Mesenchymal stem cell (in vitro differentiated cells and primary cell): ENCODE measurements around the gene SRGAP3.

Source experiments
- DNase-seq: peaks from one replicate; pipeline ENCODE4 v3.0.0-alpha.2; 2013
- H2AFZ ChIP-seq: one replicate; pipeline ENCODE4 v1.6.1; 2013; ENCODE audit warnings: low read depth, mild to moderate bottlenecking, control low read depth, inconsistent platforms, low read length, moderate library complexity
- H2AK5ac ChIP-seq: 2 replicates; pipeline ENCODE4 v1.6.1; 2013; ENCODE audit warnings: low read length, moderate library complexity, mild to moderate bottlenecking, inconsistent platforms; ENCODE audit not compliant: severe bottlenecking
- H2BK120ac ChIP-seq: one replicate; pipeline ENCODE4 v1.6.1; 2013; ENCODE audit warnings: low read depth, mild to moderate bottlenecking, inconsistent platforms, low read length, moderate library complexity
- H2BK12ac ChIP-seq, 2 experiments: one replicate each; pipeline ENCODE4 v1.6.1; 2013; ENCODE audit warnings: inconsistent platforms in 2 of 2, low read length in 2 of 2, mild to moderate bottlenecking in 2 of 2, moderate library complexity in 2 of 2, control low read depth in 1 of 2
- H2BK15ac ChIP-seq: one replicate; pipeline ENCODE4 v1.6.1; 2013; ENCODE audit warnings: mild to moderate bottlenecking, low read depth, inconsistent platforms; ENCODE audit not compliant: poor library complexity, severe bottlenecking
- H2BK5ac ChIP-seq: 2 replicates; pipeline ENCODE4 v1.6.1; 2013; ENCODE audit warnings: low read depth, mild to moderate bottlenecking, low read length, control low read depth, inconsistent platforms; ENCODE audit not compliant: poor library complexity, severe bottlenecking
- H3K14ac ChIP-seq, 2 experiments: one replicate each; pipeline ENCODE4 v1.6.1; 2013; ENCODE audit warnings: inconsistent platforms in 2 of 2, low read length in 2 of 2, control low read depth in 1 of 2, mild to moderate bottlenecking in 1 of 2, moderate library complexity in 1 of 2
- H3K18ac ChIP-seq, 2 experiments: one replicate each; pipeline ENCODE4 v1.6.1; 2013; ENCODE audit warnings: inconsistent platforms in 2 of 2, low read length in 2 of 2, control low read depth in 1 of 2, low read depth in 1 of 2, mild to moderate bottlenecking in 1 of 2
- H3K23ac ChIP-seq, 2 experiments: one replicate each; pipeline ENCODE4 v1.6.1; 2013; ENCODE audit warnings: inconsistent platforms in 2 of 2, low read length in 2 of 2, mild to moderate bottlenecking in 2 of 2, moderate library complexity in 2 of 2, control low read depth in 1 of 2
- H3K27ac ChIP-seq: 2 replicates; pipeline ENCODE4 v1.5.1; 2013; ENCODE audit warnings: mild to moderate bottlenecking, moderate library complexity, low read length, control low read depth, inconsistent platforms; ENCODE audit not compliant: poor library complexity, severe bottlenecking
- H3K27me3 ChIP-seq, 2 experiments: 2 replicates each; pipeline versions ENCODE4 v1.6.1 to v1.7.0; 2013; ENCODE audit warnings: low read length in 2 of 2, mild to moderate bottlenecking in 2 of 2, moderate library complexity in 2 of 2, control low read depth in 1 of 2, inconsistent platforms in 1 of 2; ENCODE audit not compliant: control insufficient read depth in 1 of 2, insufficient read depth in 1 of 2
- H3K36me3 ChIP-seq, 2 experiments: 2 replicates each; pipeline versions ENCODE4 v1.6.1 to v1.7.0; 2013; ENCODE audit warnings: low read length in 2 of 2, control low read depth in 1 of 2, inconsistent platforms in 1 of 2, low read depth in 1 of 2, mild to moderate bottlenecking in 1 of 2; ENCODE audit not compliant: insufficient read depth in 2 of 2, control insufficient read depth in 1 of 2
- H3K4ac ChIP-seq, 2 experiments: one replicate each; pipeline ENCODE4 v1.6.1; 2013; ENCODE audit warnings: inconsistent platforms in 2 of 2, low read length in 2 of 2, mild to moderate bottlenecking in 2 of 2, moderate library complexity in 2 of 2, control low read depth in 1 of 2, low read depth in 1 of 2
- H3K4me1 ChIP-seq: 2 replicates; pipeline ENCODE4 v1.6.1; 2013; ENCODE audit warnings: low read depth, low read length, control low read depth; ENCODE audit not compliant: control insufficient read depth, insufficient read depth
- H3K4me2 ChIP-seq: 2 replicates; pipeline ENCODE4 v1.6.1; 2013; ENCODE audit warnings: low read length, mild to moderate bottlenecking, inconsistent platforms; ENCODE audit not compliant: poor library complexity, severe bottlenecking
- H3K4me3 ChIP-seq, 2 experiments: 2 replicates each; pipeline versions ENCODE4 v1.5.1 to v1.7.0; 2013; ENCODE audit warnings: low read length in 2 of 2, mild to moderate bottlenecking in 2 of 2, control low read depth in 1 of 2, low read depth in 1 of 2; ENCODE audit not compliant: insufficient read depth in 1 of 2
- H3K79me1 ChIP-seq: replicated peaks from 2 replicates; pipeline ENCODE4 v1.6.1; 2013; ENCODE audit warnings: mild to moderate bottlenecking, control low read depth, low read length, inconsistent platforms; ENCODE audit not compliant: poor library complexity, severe bottlenecking
- H3K9ac ChIP-seq: 2 replicates; pipeline ENCODE4 v1.7.0; 2013; ENCODE audit warnings: mild to moderate bottlenecking, low read length, moderate library complexity
- H3K9me3 ChIP-seq: 2 replicates; pipeline ENCODE4 v1.7.0; 2013; ENCODE audit warnings: mild to moderate bottlenecking, low read length; ENCODE audit not compliant: control insufficient read depth
- H4K8ac ChIP-seq: one replicate; pipeline ENCODE4 v1.6.1; 2013; ENCODE audit warnings: inconsistent platforms, mild to moderate bottlenecking, low read length, moderate library complexity
- H4K91ac ChIP-seq: one replicate; pipeline ENCODE4 v1.6.1; 2013; ENCODE audit warnings: mild to moderate bottlenecking, low read length, inconsistent platforms
- WGBS: methylation state at CpG from one replicate; pipeline ENCODE4 v1.1.7; 2013; ENCODE audit warnings: mixed read lengths; 5-methylcytosine and 5-hydroxymethylcytosine counted together

Gene SRGAP3

GRCh38 chr3:9185701-9186100 lies 63.7 kb downstream of the SRGAP3 start:
- H3K27ac ChIP-seq = no peak overlapping the region
- H4K8ac ChIP-seq = no peak overlapping the region
- no peak overlapping the region for H3K18ac ChIP-seq
- H3K23ac ChIP-seq = no peak overlapping the region
- H3K9ac ChIP-seq = no peak overlapping the region
- H2AK5ac ChIP-seq = no peak overlapping the region
- WGBS = 76% methylated on average over 5 of the region's 5 CpGs
- no peak overlapping the region for H3K4me2 ChIP-seq
- H3K4me1 ChIP-seq = no peaks in the 10 kb centered on the region
- H3K4me3 ChIP-seq = no peak overlapping the region
- no peak overlapping the region for H3K4ac ChIP-seq
- no peak overlapping the region for H2BK120ac ChIP-seq
- no peak overlapping the region for H2BK15ac ChIP-seq
- H3K9me3 ChIP-seq = no peaks in the 10 kb centered on the region
- no peak for DNase-seq
- H3K14ac ChIP-seq = no peak overlapping the region
- no peak overlapping the region for H2BK5ac ChIP-seq
- H3K27me3 ChIP-seq = peaks cover 0 to 53% of the 10 kb centered on the region in 2 experiments
- no peak overlapping the region for H4K91ac ChIP-seq
- H2AFZ ChIP-seq = no peak overlapping the region
- no peaks in the 10 kb centered on the region for H3K79me1 ChIP-seq
- peaks cover 0 to 4% of the 10 kb centered on the region in 2 experiments for H3K36me3 ChIP-seq
- H2BK12ac ChIP-seq = no peak overlapping the region

GRCh38 chr3:9185046-9185445 lies 64.4 kb downstream of the SRGAP3 start:
- no peak overlapping the region for H3K23ac ChIP-seq
- no peak overlapping the region for H2BK120ac ChIP-seq
- no peak overlapping the region for H3K4ac ChIP-seq
- H2BK15ac ChIP-seq = no peak overlapping the region
- H4K8ac ChIP-seq = no peak overlapping the region
- H3K4me3 ChIP-seq = no peak overlapping the region
- no peak overlapping the region for H3K18ac ChIP-seq
- no peak overlapping the region for H2BK12ac ChIP-seq
- H3K4me2 ChIP-seq = no peak overlapping the region
- no peak overlapping the region for H3K9ac ChIP-seq
- no peak overlapping the region for H3K14ac ChIP-seq
- no peak for DNase-seq
- H3K36me3 ChIP-seq = peaks cover 0 to 2% of the 10 kb centered on the region in 2 experiments
- no peak overlapping the region for H2BK5ac ChIP-seq
- 72% methylated on average over 1 of the region's 3 CpGs for WGBS
- no peak overlapping the region for H2AFZ ChIP-seq
- no peaks in the 10 kb centered on the region for H3K79me1 ChIP-seq
- H3K27me3 ChIP-seq = peaks cover 0 to 48% of the 10 kb centered on the region in 2 experiments
- no peaks in the 10 kb centered on the region for H3K9me3 ChIP-seq
- no peak overlapping the region for H3K27ac ChIP-seq
- H2AK5ac ChIP-seq = no peak overlapping the region
- H4K91ac ChIP-seq = no peak overlapping the region
- no peaks in the 10 kb centered on the region for H3K4me1 ChIP-seq

- Histone ChIP-seq H2AFZ (no peak overlapping the region), H2BK15ac (no peak overlapping the region), H3K9me3 (no peaks in the 10 kb centered on the region), H2BK120ac (no peak overlapping the region), H3K27ac (no peak overlapping the region), H3K4me2 (no peak overlapping the region), H3K36me3 (no peaks in the 10 kb centered on the region), H3K4me1 (no peaks in the 10 kb centered on the region), H3K27me3 (peaks cover 0 to 44% of the 10 kb centered on the region in 2 experiments), H3K14ac (no peak overlapping the region), H4K8ac (no peak overlapping the region), H2AK5ac (no peak overlapping the region), H2BK12ac (no peak overlapping the region), H3K4me3 (no peak overlapping the region), H3K18ac (no peak overlapping the region), H2BK5ac (no peak overlapping the region), H3K23ac (no peak overlapping the region), H4K91ac (no peak overlapping the region), H3K79me1 (no peaks in the 10 kb centered on the region), H3K9ac (no peak overlapping the region), H3K4ac (no peak overlapping the region)
- DNase-seq = no peak
- WGBS = 74% methylated on average over 3 of the region's 4 CpGs
These were observed 65.0 kb downstream of the SRGAP3 start for GRCh38 chr3:9184461-9184835.

GRCh38 chr3:9183811-9184460 lies 65.5 kb downstream of the SRGAP3 start:
- Histone ChIP-seq H2AFZ (no peak overlapping the region), H3K4ac (no peak overlapping the region), H3K79me1 (no peaks in the 10 kb centered on the region), H3K9me3 (no peaks in the 10 kb centered on the region), H3K14ac (no peak overlapping the region), H3K4me3 (no peak overlapping the region), H2BK15ac (no peak overlapping the region), H3K27me3 (peaks cover 0 to 39% of the 10 kb centered on the region in 2 experiments), H3K36me3 (no peaks in the 10 kb centered on the region), H3K4me2 (no peak overlapping the region), H2BK5ac (no peak overlapping the region), H2AK5ac (no peak overlapping the region), H3K23ac (no peak overlapping the region), H3K4me1 (no peaks in the 10 kb centered on the region), H3K9ac (no peak overlapping the region), H3K18ac (no peak overlapping the region), H4K91ac (no peak overlapping the region), H4K8ac (no peak overlapping the region), H2BK120ac (no peak overlapping the region), H2BK12ac (no peak overlapping the region), H3K27ac (no peak overlapping the region)
- WGBS = 61% methylated on average over 9 of the region's 10 CpGs
- no peak for DNase-seq
